GM12891 (cell line): ENCODE measurements around the gene UGCG.

Source experiments
- PAX5 ChIP-seq: IDR thresholded peaks from 2 replicates; pipeline ENCODE4 v1.6.1; 2011; ENCODE audit warnings: low read length, moderate library complexity, mild to moderate bottlenecking; ENCODE audit not compliant: insufficient read depth, severe bottlenecking
- POLR2A ChIP-seq: IDR thresholded peaks from 2 replicates; pipeline ENCODE4 v1.6.1; 2011; ENCODE audit warnings: low read depth, low read length, control low read depth
- POLR2AphosphoS5 ChIP-seq: IDR thresholded peaks from 2 replicates; pipeline ENCODE4 v1.6.1; 2011; ENCODE audit warnings: low read depth, low read length, control low read depth
- POU2F2 ChIP-seq: IDR thresholded peaks from 2 replicates; pipeline ENCODE4 v1.6.1; 2011; ENCODE audit warnings: low read depth, mild to moderate bottlenecking, control low read depth, low read length, moderate library complexity
- SPI1 ChIP-seq: IDR thresholded peaks from 2 replicates; pipeline ENCODE4 v1.6.1; 2011; ENCODE audit warnings: low read depth, low read length, control low read depth
- TAF1 ChIP-seq: IDR thresholded peaks from 2 replicates; pipeline ENCODE4 v1.6.1; 2011; ENCODE audit warnings: low read depth, low read length, control low read depth

GRCh38 chr9:111872886-111873285, 23.7 kb upstream of the UGCG start:
- TF ChIP-seq POLR2AphosphoS5: no peak
- no peak for TF ChIP-seq SPI1
- no peak for TF ChIP-seq TAF1
- no peak for TF ChIP-seq POLR2A
- TF ChIP-seq PAX5: no peak
- TF ChIP-seq POU2F2: no peak
